Breast epithelium (tissue), 3 donors: ENCODE data around the gene TBCE.

Experiments
- CTCF ChIP-seq, 3 donors: fragments of 450-650 bp; IDR thresholded peaks; one replicate each; pipeline ENCODE4 v1.5.1; 2016 to 2017; ENCODE audit warnings: antibody characterized with exemption in 3 of 3, mild to moderate bottlenecking in 3 of 3, moderate library complexity in 3 of 3
- POLR2A ChIP-seq: fragments of 450-650 bp; IDR thresholded peaks from one replicate; pipeline ENCODE4 v1.6.1; 2016; ENCODE audit warnings: antibody characterized with exemption, mild to moderate bottlenecking, moderate library complexity
- POLR2AphosphoS5 ChIP-seq, 3 donors: sonication (generic); formaldehyde crosslinking; IDR thresholded peaks; one replicate each; pipeline ENCODE4 v1.6.1; 2017; ENCODE audit warnings: antibody characterized with exemption in 3 of 3

- TF ChIP-seq CTCF (IDR thresholded peaks at IDR 0.05) (no peak), POLR2A (no peak), POLR2AphosphoS5 (IDR thresholded peaks at IDR 0.05) (no peak)
Observed at GRCh38 chr1:235342039-235342438, 25.2 kb upstream of the TBCE start.
